Kidney (tissue), 14 donors: ENCODE results near the gene CRHR1. TPM values are rescaled to one million over a fixed set of nuclear protein-coding genes. Genes with fewer than 3 reads are reported as not detected.

ENCODE experiments used
- DNase-seq, 5 donors: peaks; one replicate each; pipeline ENCODE4 v3.0.0-alpha.2; 2013 to 2020
- FAIRE-seq: peaks from 2 replicates; lab custom pipeline; 2012; peaks lifted over from hg19 to GRCh38; lab: Jason Lieb, UNC
- H3K27ac ChIP-seq, 2 donors: one replicate each; pipeline ENCODE4 v1.7.0; 2013; ENCODE audit warnings: low read depth in 2 of 2, low read length in 2 of 2, inconsistent platforms in 1 of 2
- H3K27me3 ChIP-seq: one replicate; pipeline ENCODE4 v1.7.1; 2013; ENCODE audit warnings: low read length, inconsistent platforms; ENCODE audit not compliant: control insufficient read depth, insufficient read depth
- H3K36me3 ChIP-seq, 3 donors: one replicate each; pipeline versions ENCODE4 v1.7.0 to v1.7.1; 2013; ENCODE audit warnings: low read length in 3 of 3, control low read depth in 1 of 3, inconsistent platforms in 1 of 3; ENCODE audit not compliant: insufficient read depth in 3 of 3, control insufficient read depth in 2 of 3
- H3K4me1 ChIP-seq, 3 donors: one replicate each; pipeline versions ENCODE4 v1.7.0 to v1.7.1; 2013; ENCODE audit warnings: low read length in 3 of 3, inconsistent platforms in 1 of 3, low read depth in 1 of 3; ENCODE audit not compliant: control insufficient read depth in 2 of 3, insufficient read depth in 2 of 3
- H3K4me3 ChIP-seq, 3 donors: one replicate each; pipeline versions ENCODE4 v1.7.0 to v1.8.1; 2013; ENCODE audit warnings: low read length in 3 of 3, control low read depth in 1 of 3, inconsistent platforms in 1 of 3
- H3K9ac ChIP-seq, 3 donors: one replicate each; pipeline versions ENCODE4 v1.7.0 to v1.7.1; 2013; ENCODE audit warnings: low read length in 3 of 3, control low read depth in 1 of 3, inconsistent platforms in 1 of 3
- H3K9me3 ChIP-seq, 3 donors: one replicate each; pipeline versions ENCODE4 v1.7.0 to v1.7.1; 2013; ENCODE audit warnings: low read length in 3 of 3, control low read depth in 1 of 3, inconsistent platforms in 1 of 3; ENCODE audit not compliant: control insufficient read depth in 2 of 3, insufficient read depth in 1 of 3
- intact Hi-C: fragments of 100-400 bp; cut with DNase I; formaldehyde crosslinking; loops from one replicate; pipeline ENCODE4 v1.11.1; 2022
- polyA plus RNA-seq: library from polyadenylated mRNA; stranded (reverse); fragments of 350-450 nt; fragmentation: Illumina TruSeq; extraction: RNeasy Lipid Tissue Mini Kit (QIAGEN cat#74804); gene quantifications from one replicate; pipeline ENCODE4 v1.2.3, GENCODE V29; 2014; ENCODE audit warnings: low read depth, low replicate concordance; ENCODE audit not compliant: insufficient read depth
- total RNA-seq: library from RNA; stranded (reverse); fragmentation: NEBNext Ultra II Directional; extraction: Animal tissue kit (Norgen Biotek cat#: 25700); gene quantifications from one replicate; pipeline ENCODE4 v1.2.1, GENCODE V29; 2021
- TF ChIP-seq, protein P1 (sequence below): IDR thresholded peaks from 3 replicates; pipeline ENCODE4 v1.5.1; 2012; ENCODE audit warnings: mild to moderate bottlenecking, moderate library complexity, borderline replicate concordance; ENCODE audit not compliant: insufficient read depth; ENCODE audit errors: extremely low read depth
- donor health status: control.
- donor health status: control.
- donor health status: control.
- donor health status: control.
- donor health status: control.
- donor health status: DM: yes; HTN: yes; CAD: no.
- donor health status: Normal renal cell carcinoma (clear cell type).

The CRHR1 gene
- total and polyA plus RNA-seq, 2 donors from 2014 or later, result not detected

DNA sequence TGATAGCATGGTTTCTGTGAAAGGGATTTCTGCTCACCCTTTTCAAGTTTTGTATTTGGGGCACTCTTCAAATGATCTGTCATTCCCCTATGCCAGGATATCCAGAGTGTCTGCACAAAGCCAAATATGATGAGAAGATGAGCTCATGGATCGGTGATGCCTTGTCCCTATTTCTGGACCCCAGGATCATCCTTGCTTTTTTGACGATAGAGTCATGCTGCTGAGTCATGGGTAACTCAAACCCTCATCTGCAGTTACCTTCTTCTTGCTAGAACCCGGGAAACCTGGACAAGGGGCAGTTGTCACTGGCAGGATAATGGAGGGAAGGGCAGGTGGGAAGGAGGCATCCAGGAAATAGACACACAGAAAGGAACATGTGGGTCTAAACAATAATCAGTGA lies 92.4 kb downstream of the CRHR1 start:
- Histone ChIP-seq H3K27me3 (no peaks in the 10 kb centered on the region), H3K4me3 (no peak overlapping the region), H3K9me3 (no peaks in the 10 kb centered on the region), H3K27ac (no peak overlapping the region), H3K36me3 (no peaks in the 10 kb centered on the region), H3K4me1 (no peaks in the 10 kb centered on the region), H3K9ac (no peak overlapping the region)
- FAIRE-seq (no peak), DNase-seq (no peak)
- intact Hi-C loops, result no loop called here
- TF ChIP-seq, protein P1, sequence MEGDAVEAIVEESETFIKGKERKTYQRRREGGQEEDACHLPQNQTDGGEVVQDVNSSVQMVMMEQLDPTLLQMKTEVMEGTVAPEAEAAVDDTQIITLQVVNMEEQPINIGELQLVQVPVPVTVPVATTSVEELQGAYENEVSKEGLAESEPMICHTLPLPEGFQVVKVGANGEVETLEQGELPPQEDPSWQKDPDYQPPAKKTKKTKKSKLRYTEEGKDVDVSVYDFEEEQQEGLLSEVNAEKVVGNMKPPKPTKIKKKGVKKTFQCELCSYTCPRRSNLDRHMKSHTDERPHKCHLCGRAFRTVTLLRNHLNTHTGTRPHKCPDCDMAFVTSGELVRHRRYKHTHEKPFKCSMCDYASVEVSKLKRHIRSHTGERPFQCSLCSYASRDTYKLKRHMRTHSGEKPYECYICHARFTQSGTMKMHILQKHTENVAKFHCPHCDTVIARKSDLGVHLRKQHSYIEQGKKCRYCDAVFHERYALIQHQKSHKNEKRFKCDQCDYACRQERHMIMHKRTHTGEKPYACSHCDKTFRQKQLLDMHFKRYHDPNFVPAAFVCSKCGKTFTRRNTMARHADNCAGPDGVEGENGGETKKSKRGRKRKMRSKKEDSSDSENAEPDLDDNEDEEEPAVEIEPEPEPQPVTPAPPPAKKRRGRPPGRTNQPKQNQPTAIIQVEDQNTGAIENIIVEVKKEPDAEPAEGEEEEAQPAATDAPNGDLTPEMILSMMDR, result no peak

DNA sequence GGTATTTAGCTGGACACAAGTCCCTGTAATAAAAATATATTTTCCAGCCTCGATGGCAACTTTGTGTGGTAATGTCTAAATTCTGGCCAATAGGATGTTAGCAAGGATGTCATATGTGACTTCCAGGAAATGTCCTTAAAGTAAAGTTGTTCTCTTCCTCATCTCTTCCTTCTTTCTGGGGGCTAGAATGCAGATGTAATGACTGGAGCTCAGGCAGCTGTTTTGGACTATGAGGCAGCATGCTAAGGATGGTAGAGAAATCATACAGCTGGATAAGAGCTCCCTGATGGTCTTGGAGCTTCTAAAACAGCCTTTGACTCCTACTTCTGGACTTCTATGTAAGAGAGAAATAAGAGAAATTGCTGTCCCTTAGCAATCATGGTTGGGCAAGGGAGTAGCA lies 93.3 kb downstream of the CRHR1 start:
- H3K27me3 ChIP-seq, result no peaks in the 10 kb centered on the region
- TF ChIP-seq, protein P1, result no peak
- no peak overlapping the region for H3K9ac ChIP-seq
- no peaks in the 10 kb centered on the region for H3K4me1 ChIP-seq
- no peaks in the 10 kb centered on the region for H3K9me3 ChIP-seq
- no peak overlapping the region for H3K27ac ChIP-seq
- intact Hi-C loops, result no loop called here
- FAIRE-seq (no peak), DNase-seq (no peak)
- no peak overlapping the region for H3K4me3 ChIP-seq
- H3K36me3 ChIP-seq, result no peaks in the 10 kb centered on the region

DNA sequence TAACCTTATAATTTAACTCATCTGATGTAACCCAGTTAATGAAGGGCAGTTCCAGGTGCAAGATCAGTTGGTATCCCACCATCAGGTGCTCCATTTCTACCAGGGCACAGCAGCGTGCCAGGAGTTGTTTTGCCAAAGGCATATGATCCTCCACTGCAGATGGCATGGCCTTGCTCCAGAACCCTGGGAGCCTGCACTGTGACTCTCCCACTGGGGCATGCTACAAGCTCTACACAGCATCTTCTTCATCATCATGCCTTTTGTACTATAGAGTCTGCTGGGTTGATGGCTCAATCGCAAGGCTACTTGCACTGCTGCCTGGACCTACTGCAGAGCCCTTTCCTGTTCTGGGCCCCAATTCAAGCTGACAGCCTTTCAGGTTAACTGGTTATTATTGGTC lies 98.9 kb downstream of the CRHR1 start:
- Histone ChIP-seq H3K4me3 (no peak overlapping the region), H3K9me3 (peaks cover 0 to 2% (median 0%) of the 10 kb centered on the region in 3 donors), H3K36me3 (no peaks in the 10 kb centered on the region), H3K27me3 (no peaks in the 10 kb centered on the region), H3K27ac (no peak overlapping the region), H3K9ac (no peak overlapping the region), H3K4me1 (no peaks in the 10 kb centered on the region)
- intact Hi-C loops, result no loop called here
- TF ChIP-seq, protein P1, result no peak
- DNase-seq (no peak), FAIRE-seq (no peak)

Other genes starting within 250 kb of the CRHR1 start
- not detected for gene SPPL2C, start 60.6 kb downstream of the CRHR1 start, total RNA-seq
- gene SPPL2C, start 60.6 kb downstream of the CRHR1 start, polyA plus RNA-seq, result not detected
- gene MAPT, start 110.2 kb downstream of the CRHR1 start, total RNA-seq, result 2.9 TPM
- 15.4 TPM for gene MAPT, start 110.2 kb downstream of the CRHR1 start, polyA plus RNA-seq
- not detected for gene STH, start 214.9 kb downstream of the CRHR1 start, total RNA-seq
- gene STH, start 214.9 kb downstream of the CRHR1 start, polyA plus RNA-seq, result not detected